CD14-positive monocyte (primary cell): Measurements from ENCODE around the gene FGF9. TPM values are rescaled to one million over a fixed set of nuclear protein-coding genes. Genes with fewer than 3 reads are reported as not detected.

Experiments
- DNase-seq, 3 donors: peaks; one replicate each; pipeline ENCODE4 v3.0.0-alpha.2; 2011 to 2022
- H2AFZ ChIP-seq: 2 replicates; pipeline ENCODE4 v1.6.0; 2012; ENCODE audit warnings: mild to moderate bottlenecking, low read depth, low read length, inconsistent platforms; ENCODE audit not compliant: insufficient read depth, poor library complexity, severe bottlenecking
- H3K27ac ChIP-seq, 2 donors: 1 replicate in 1 of 2; 2 replicates in 1 of 2; pipeline ENCODE4 v1.5.1; 2012 to 2013; ENCODE audit warnings: low read length in 2 of 2, control low read depth in 1 of 2, inconsistent platforms in 1 of 2, low read depth in 1 of 2, mild to moderate bottlenecking in 1 of 2
- H3K27me3 ChIP-seq, 2 donors: one replicate each; pipeline versions ENCODE4 v1.6.0 to v1.6.1; 2011 to 2013; ENCODE audit warnings: low read length in 2 of 2; ENCODE audit not compliant: control insufficient read depth in 2 of 2, insufficient read depth in 2 of 2
- H3K36me3 ChIP-seq, 2 donors: replicated peaks in 1 of 2; 1 replicate in 1 of 2; 2 replicates in 1 of 2; pipeline versions ENCODE4 v1.5.1 to v1.6.1; 2012 to 2013; ENCODE audit warnings: low read length in 2 of 2, control low read depth in 1 of 2, inconsistent platforms in 1 of 2, mild to moderate bottlenecking in 1 of 2; ENCODE audit not compliant: insufficient read depth in 2 of 2, control insufficient read depth in 1 of 2
- H3K4me1 ChIP-seq, 2 donors: 1 replicate in 1 of 2; 2 replicates in 1 of 2; pipeline versions ENCODE4 v1.5.1 to v1.6.1; 2012 to 2013; ENCODE audit warnings: low read length in 2 of 2, control low read depth in 1 of 2, inconsistent platforms in 1 of 2, mild to moderate bottlenecking in 1 of 2, moderate library complexity in 1 of 2; ENCODE audit not compliant: insufficient read depth in 2 of 2, control insufficient read depth in 1 of 2
- H3K4me2 ChIP-seq: replicated peaks from 2 replicates; pipeline ENCODE3; 2012; ENCODE audit warnings: low read length, moderate library complexity, mild to moderate bottlenecking; ENCODE audit not compliant: poor library complexity, severe bottlenecking; ENCODE audit errors: extremely low read depth
- H3K4me3 ChIP-seq, 3 experiments: fragments of 200-600 bp in 1 of 3; sonication (generic) in 1 of 3; replicated peaks in 1 of 3; 1 replicate in 2 of 3; 2 replicates in 1 of 3; pipeline ENCODE4 v1.5.1; 2011 to 2013; ENCODE audit warnings: low read length in 3 of 3, mild to moderate bottlenecking in 3 of 3, control low read depth in 2 of 3, low read depth in 2 of 3, inconsistent platforms in 1 of 3, moderate library complexity in 1 of 3
- H3K79me2 ChIP-seq: 2 replicates; pipeline ENCODE4 v1.6.0; 2012; ENCODE audit warnings: mild to moderate bottlenecking, control low read depth, inconsistent platforms, low read length, moderate library complexity; ENCODE audit not compliant: insufficient read depth
- H3K9ac ChIP-seq: 2 replicates; pipeline ENCODE4 v1.6.0; 2017; ENCODE audit warnings: low read length, mild to moderate bottlenecking; ENCODE audit not compliant: insufficient read depth, poor library complexity, severe bottlenecking
- H3K9me3 ChIP-seq, 2 donors: replicated peaks in 1 of 2; 1 replicate in 1 of 2; 2 replicates in 1 of 2; pipeline versions ENCODE4 v1.5.1 to v1.6.1; 2012 to 2013; ENCODE audit warnings: low read length in 2 of 2, control low read depth in 1 of 2; ENCODE audit not compliant: control insufficient read depth in 1 of 2, insufficient read depth in 1 of 2
- H4K20me1 ChIP-seq: 2 replicates; pipeline ENCODE4 v1.6.0; 2012; ENCODE audit warnings: mild to moderate bottlenecking, low read length, control low read depth, moderate library complexity; ENCODE audit not compliant: insufficient read depth
- H3K27ac Mint-ChIP-seq, 7 donors: one replicate each; pipeline ENCODE4 v1.8.0; 2020; ENCODE audit warnings: mild to moderate bottlenecking in 7 of 7, mixed read lengths in 7 of 7, moderate library complexity in 6 of 7, inconsistent platforms in 2 of 7
- H3K27me3 Mint-ChIP-seq, 3 donors: one replicate each; pipeline ENCODE4 v1.8.0; 2021 to 2022; ENCODE audit warnings: low read depth in 3 of 3, mild to moderate bottlenecking in 3 of 3, mixed read lengths in 3 of 3, moderate library complexity in 3 of 3, inconsistent platforms in 1 of 3
- H3K36me3 Mint-ChIP-seq, 2 donors: one replicate each; pipeline ENCODE4 v1.8.0; 2020; ENCODE audit warnings: mixed read lengths in 2 of 2, inconsistent platforms in 1 of 2, mild to moderate bottlenecking in 1 of 2
- H3K4me1 Mint-ChIP-seq: one replicate; pipeline ENCODE4 v1.8.0; 2020; ENCODE audit warnings: mild to moderate bottlenecking, mixed read lengths
- H3K4me3 Mint-ChIP-seq, 2 donors: one replicate each; pipeline ENCODE4 v1.8.0; 2020; ENCODE audit warnings: mild to moderate bottlenecking in 2 of 2, mixed read lengths in 2 of 2, moderate library complexity in 1 of 2
- H3K9me3 Mint-ChIP-seq, 7 donors: one replicate each; pipeline ENCODE4 v1.8.0; 2020 to 2022; ENCODE audit warnings: mixed read lengths in 7 of 7, mild to moderate bottlenecking in 6 of 7, moderate library complexity in 6 of 7, inconsistent platforms in 2 of 7
- WGBS: methylation state at CpG from one replicate; pipeline ENCODE4 v1.1.5; 2013; ENCODE audit warnings: missing lambda C conversion rate; ENCODE audit not compliant: insufficient coverage; 5-methylcytosine and 5-hydroxymethylcytosine counted together
- intact Hi-C, 2 donors: fragments of 100-400 bp; cut with micrococcal nuclease; formaldehyde crosslinking; loops; one replicate each; pipeline versions ENCODE4 v1.15.0 to v1.15.1; 2023
- polyA plus RNA-seq, 3 donors: library from polyadenylated mRNA; depleted of rRNA in 1 of 3; unstranded in 2 of 3; stranded (reverse) in 1 of 3; fragments of 300-500 nt in 2 of 3; fragments of >200 nt in 1 of 3; fragmentation: Illumina TruSeq in 2 of 3; gene quantifications; 1 replicate in 2 of 3; 2 replicates in 1 of 3; pipeline ENCODE4 v1.2.3, GENCODE V29; 2012 to 2021
- TF ChIP-seq, protein P1 (sequence below): fragments of 200-600 bp; IDR thresholded peaks from one replicate; pipeline ENCODE4 v1.8.0; 2022; ENCODE audit warnings: antibody characterized with exemption, mild to moderate bottlenecking

FGF9 gene
- polyA plus RNA-seq, 3 donors: 0.03 to 0.16 TPM; not detected in 1

DNA sequence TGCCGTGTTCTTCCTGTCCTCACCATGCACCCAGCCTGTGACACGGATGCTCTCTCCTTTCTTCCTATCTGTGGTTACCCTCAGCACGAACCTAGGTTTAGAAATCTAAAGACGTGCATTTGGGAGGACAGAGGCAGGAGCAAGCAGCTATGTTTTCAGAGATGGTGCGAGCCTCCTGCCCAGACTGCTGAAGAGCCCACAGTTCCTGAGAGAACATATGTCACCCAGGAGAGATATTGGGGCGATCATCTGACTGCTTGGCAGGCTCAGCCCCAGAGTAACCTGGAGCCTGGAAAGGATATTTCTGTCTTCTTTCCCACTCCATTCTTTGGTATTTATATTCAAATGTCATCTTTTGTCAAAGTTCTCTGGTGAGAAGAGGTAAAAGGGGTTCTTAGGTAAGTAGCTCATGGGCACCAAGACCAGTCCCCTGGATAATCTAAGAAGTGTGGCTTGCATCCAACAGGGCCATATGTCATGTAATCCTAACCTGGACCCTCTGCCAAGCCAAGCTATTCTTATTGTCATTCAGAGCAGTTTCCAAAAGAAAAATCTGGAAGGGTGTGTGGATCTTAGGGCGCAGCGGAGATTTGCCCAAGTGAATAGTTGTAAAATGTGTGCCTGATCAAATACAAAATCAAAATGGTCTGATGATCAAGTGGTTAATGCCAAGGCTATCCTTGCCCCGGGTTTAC, 59.5 kb downstream of the FGF9 start:
- H3K36me3 ChIP-seq: no peaks in the 10 kb centered on the region
- peaks cover 16 to 18% of the 10 kb centered on the region in 2 donors for H3K9me3 ChIP-seq
- intact Hi-C loops: no loop called here
- Mint-ChIP-seq H3K36me3 (no peaks in the 10 kb centered on the region), H3K4me3 (no peak overlapping the region), H3K27ac (no peak overlapping the region), H3K27me3 (peaks cover 0 to 5% (median 1%) of the 10 kb centered on the region in 3 donors), H3K9me3 (peaks cover 3 to 20% (median 10%) of the 10 kb centered on the region in 7 donors), H3K4me1 (no peaks in the 10 kb centered on the region)
- no peak overlapping the region for H3K4me2 ChIP-seq
- 77% methylated on average over 9 of the region's 9 CpGs for WGBS
- no peaks in the 10 kb centered on the region for H3K27me3 ChIP-seq
- H3K4me3 ChIP-seq: no peak overlapping the region
- no peaks in the 10 kb centered on the region for H3K79me2 ChIP-seq
- no peak overlapping the region for H3K9ac ChIP-seq
- no peak overlapping the region for H3K27ac ChIP-seq
- no peaks in the 10 kb centered on the region for H3K4me1 ChIP-seq
- TF ChIP-seq, protein P1, sequence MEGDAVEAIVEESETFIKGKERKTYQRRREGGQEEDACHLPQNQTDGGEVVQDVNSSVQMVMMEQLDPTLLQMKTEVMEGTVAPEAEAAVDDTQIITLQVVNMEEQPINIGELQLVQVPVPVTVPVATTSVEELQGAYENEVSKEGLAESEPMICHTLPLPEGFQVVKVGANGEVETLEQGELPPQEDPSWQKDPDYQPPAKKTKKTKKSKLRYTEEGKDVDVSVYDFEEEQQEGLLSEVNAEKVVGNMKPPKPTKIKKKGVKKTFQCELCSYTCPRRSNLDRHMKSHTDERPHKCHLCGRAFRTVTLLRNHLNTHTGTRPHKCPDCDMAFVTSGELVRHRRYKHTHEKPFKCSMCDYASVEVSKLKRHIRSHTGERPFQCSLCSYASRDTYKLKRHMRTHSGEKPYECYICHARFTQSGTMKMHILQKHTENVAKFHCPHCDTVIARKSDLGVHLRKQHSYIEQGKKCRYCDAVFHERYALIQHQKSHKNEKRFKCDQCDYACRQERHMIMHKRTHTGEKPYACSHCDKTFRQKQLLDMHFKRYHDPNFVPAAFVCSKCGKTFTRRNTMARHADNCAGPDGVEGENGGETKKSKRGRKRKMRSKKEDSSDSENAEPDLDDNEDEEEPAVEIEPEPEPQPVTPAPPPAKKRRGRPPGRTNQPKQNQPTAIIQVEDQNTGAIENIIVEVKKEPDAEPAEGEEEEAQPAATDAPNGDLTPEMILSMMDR: no peak
- DNase-seq: no peak
- H4K20me1 ChIP-seq: no peaks in the 10 kb centered on the region
- H2AFZ ChIP-seq: no peak overlapping the region

GRCh38 chr13:21733475-21734263, 62.8 kb downstream of the FGF9 start:
- DNase-seq: no peak
- TF ChIP-seq, protein P1: no peak
- H3K27ac Mint-ChIP-seq: no peak overlapping the region
- Histone ChIP-seq H3K4me3 (no peak overlapping the region), H3K9me3 (peaks cover 0 to 8% of the 10 kb centered on the region in 2 donors), H3K36me3 (no peaks in the 10 kb centered on the region), H3K4me2 (no peak overlapping the region), H2AFZ (no peak overlapping the region), H3K4me1 (no peaks in the 10 kb centered on the region), H3K9ac (no peak overlapping the region), H3K79me2 (no peaks in the 10 kb centered on the region), H3K27me3 (no peaks in the 10 kb centered on the region), H3K27ac (no peak overlapping the region), H4K20me1 (no peaks in the 10 kb centered on the region)
- intact Hi-C loops: no loop called here
- H3K9me3 Mint-ChIP-seq: peaks cover 0 to 12% (median 1%) of the 10 kb centered on the region in 7 donors
- H3K4me3 Mint-ChIP-seq: no peak overlapping the region
- WGBS: 100% methylated on average over 4 of the region's 9 CpGs
- no peaks in the 10 kb centered on the region for H3K36me3 Mint-ChIP-seq
- no peaks in the 10 kb centered on the region for H3K4me1 Mint-ChIP-seq
- peaks cover 2 to 10% (median 9%) of the 10 kb centered on the region in 3 donors for H3K27me3 Mint-ChIP-seq
